Neural cell (in vitro differentiated cells): ENCODE measurements around the gene KIAA1958. TPM values are rescaled to one million over a fixed set of nuclear protein-coding genes. Genes with fewer than 3 reads are reported as not detected.

ENCODE experiments used
- H2AFZ ChIP-seq: fragments of 200-600, 300-800 bp; sonication (generic), shearing (Covaris generic); 2 replicates; pipeline ENCODE4 v1.6.0; 2014; ENCODE audit warnings: low read depth, mild to moderate bottlenecking, antibody characterized with exemption, low read length, moderate library complexity
- H3F3A ChIP-seq: fragments of 200-600 bp; shearing (Covaris generic); 2 replicates; pipeline ENCODE4 v1.6.1; 2016; ENCODE audit warnings: mild to moderate bottlenecking, moderate library complexity, mixed read lengths, antibody characterized with exemption, low read length; ENCODE audit not compliant: insufficient read depth, poor library complexity, severe bottlenecking
- H3K27ac ChIP-seq: fragments of 200-600, 300-800 bp; sonication (generic), shearing (Covaris generic); 2 replicates; pipeline ENCODE4 v1.5.1; 2014; ENCODE audit warnings: mild to moderate bottlenecking, low read length, moderate library complexity
- H3K27me3 ChIP-seq: fragments of 300-800, 200-600 bp; sonication (generic), shearing (Covaris generic); 2 replicates; pipeline ENCODE4 v1.6.0; 2014; ENCODE audit warnings: mild to moderate bottlenecking, low read depth, low read length, moderate library complexity; ENCODE audit not compliant: insufficient read depth
- H3K36me3 ChIP-seq: fragments of 300-800, 200-600 bp; sonication (generic), shearing (Covaris generic); 2 replicates; pipeline ENCODE4 v1.5.1; 2014; ENCODE audit warnings: mild to moderate bottlenecking, antibody characterized with exemption, low read length, moderate library complexity; ENCODE audit not compliant: insufficient read depth
- H3K4me2 ChIP-seq: fragments of 300-800, 200-600 bp; sonication (generic), shearing (Covaris generic); 2 replicates; pipeline ENCODE4 v1.6.0; 2014; ENCODE audit warnings: mild to moderate bottlenecking, low read length
- H3K4me3 ChIP-seq: fragments of 300-800, 200-600 bp; sonication (generic), shearing (Covaris generic); 2 replicates; pipeline ENCODE4 v1.5.1; 2014; ENCODE audit warnings: mild to moderate bottlenecking, low read length, moderate library complexity
- H3K79me2 ChIP-seq: fragments of 200-600 bp; shearing (Covaris generic); replicated peaks from 2 replicates; pipeline ENCODE4 v1.6.0; 2014; ENCODE audit warnings: mild to moderate bottlenecking, low read length, moderate library complexity; ENCODE audit not compliant: insufficient read depth
- H3K9ac ChIP-seq: fragments of 300-800, 200-600 bp; sonication (generic), shearing (Covaris generic); 2 replicates; pipeline ENCODE4 v1.6.1; 2016; ENCODE audit warnings: mild to moderate bottlenecking, low read length, mixed read lengths
- H3K9me2 ChIP-seq: fragments of 200-600 bp; shearing (Covaris generic); 2 replicates; pipeline ENCODE4 v1.6.1; 2016; ENCODE audit warnings: mild to moderate bottlenecking, low read length, mixed read lengths; ENCODE audit not compliant: insufficient read depth
- H3K9me3 ChIP-seq: fragments of 200-600, 300-800 bp; sonication (generic), shearing (Covaris generic); 2 replicates; pipeline ENCODE4 v1.6.1; 2016; ENCODE audit warnings: mild to moderate bottlenecking, mixed run types, low read length, moderate library complexity, mixed read lengths
- H4K20me1 ChIP-seq: fragments of 200-600 bp; shearing (Covaris generic); 2 replicates; pipeline ENCODE4 v1.6.1; 2016; ENCODE audit warnings: mild to moderate bottlenecking, mixed run types; ENCODE audit not compliant: insufficient read depth
- CTCF ChIP-seq: fragments of 450-650 bp; IDR thresholded peaks from 2 replicates; pipeline ENCODE4 v1.5.1; 2014; ENCODE audit warnings: antibody characterized with exemption, mild to moderate bottlenecking, moderate library complexity; ENCODE audit not compliant: poor library complexity, severe bottlenecking
- EP300 ChIP-seq: fragments of 450-650 bp; conservative IDR thresholded peaks from 2 replicates; pipeline ENCODE4 v1.6.1; 2014; ENCODE audit warnings: antibody characterized with exemption, mild to moderate bottlenecking, moderate library complexity; ENCODE audit not compliant: poor library complexity, severe bottlenecking
- EZH2 ChIP-seq: fragments of 200-600, 300-800 bp; shearing (Covaris generic), sonication (generic); IDR thresholded peaks from 2 replicates; pipeline ENCODE4 v1.6.1; 2014; ENCODE audit warnings: antibody characterized with exemption, low read length, borderline replicate concordance, mild to moderate bottlenecking; ENCODE audit not compliant: insufficient read depth, poor library complexity, severe bottlenecking
- MXI1 ChIP-seq: fragments of 450-650 bp; conservative IDR thresholded peaks from 2 replicates; pipeline ENCODE4 v1.6.1; 2014; ENCODE audit warnings: antibody characterized with exemption, mild to moderate bottlenecking; ENCODE audit not compliant: poor library complexity, severe bottlenecking
- POLR2AphosphoS5 ChIP-seq: IDR thresholded peaks from 2 replicates; pipeline ENCODE4 v1.6.1; 2012
- RAD21 ChIP-seq: fragments of 450-650 bp; conservative IDR thresholded peaks from 2 replicates; pipeline ENCODE4 v1.6.1; 2014; ENCODE audit warnings: antibody characterized with exemption, mild to moderate bottlenecking, moderate library complexity
- REST ChIP-seq: IDR thresholded peaks from 2 replicates; pipeline ENCODE4 v1.6.1; 2012; ENCODE audit warnings: borderline replicate concordance
- SMC3 ChIP-seq: fragments of 450-650 bp; conservative IDR thresholded peaks from 2 replicates; pipeline ENCODE4 v1.6.1; 2014; ENCODE audit warnings: antibody characterized with exemption, mild to moderate bottlenecking, moderate library complexity; ENCODE audit not compliant: poor library complexity
- TAF1 ChIP-seq: IDR thresholded peaks from 2 replicates; pipeline ENCODE4 v1.6.1; 2012; ENCODE audit warnings: low read depth
- polyA plus RNA-seq: library from polyadenylated mRNA; depleted of rRNA; stranded (reverse); fragments of >200 nt; gene quantifications from 2 replicates; pipeline ENCODE4 v1.2.3, GENCODE V29; 2014

KIAA1958 gene
- polyA plus RNA-seq, 1 donor from 2014 or later, result 8.4 TPM

- H3K9me2 ChIP-seq, result no peaks in the 10 kb centered on the region
- H4K20me1 ChIP-seq, result no peaks in the 10 kb centered on the region
- no peak overlapping the region for H3K4me2 ChIP-seq
Observed at GRCh38 chr9:112618385-112619009, 131.9 kb downstream of the KIAA1958 start.

GRCh38 chr9:112620388-112620787, 133.8 kb downstream of the KIAA1958 start:
- Histone ChIP-seq H3K36me3 (no peaks in the 10 kb centered on the region), H3K79me2 (no peaks in the 10 kb centered on the region), H3K9ac (no peak overlapping the region), H3K4me3 (no peak overlapping the region), H3K9me2 (no peaks in the 10 kb centered on the region), H3K9me3 (no peaks in the 10 kb centered on the region), H3K4me2 (no peak overlapping the region), H2AFZ (no peak overlapping the region), H4K20me1 (no peaks in the 10 kb centered on the region), H3F3A (no peaks in the 10 kb centered on the region), H3K27me3 (no peaks in the 10 kb centered on the region), H3K27ac (no peak overlapping the region)
- TF ChIP-seq SMC3 (no peak), EZH2 (no peak), RAD21 (no peak), EP300 (no peak), REST (no peak), TAF1 (no peak), POLR2AphosphoS5 (no peak), MXI1 (no peak)

More at GRCh38 chr9:112618385-112619009, 131.9 kb downstream of the KIAA1958 start:
- no peaks in the 10 kb centered on the region for H3K9me3 ChIP-seq
- H2AFZ ChIP-seq, result no peak overlapping the region
- H3F3A ChIP-seq, result no peaks in the 10 kb centered on the region
- H3K27ac ChIP-seq, result no peak overlapping the region
- no peak overlapping the region for H3K9ac ChIP-seq
- no peaks in the 10 kb centered on the region for H3K79me2 ChIP-seq
- no peak overlapping the region for H3K4me3 ChIP-seq
- TF ChIP-seq EZH2 (no peak), CTCF (no peak), RAD21 (no peak), EP300 (no peak)
- H3K27me3 ChIP-seq, result no peaks in the 10 kb centered on the region
- H3K36me3 ChIP-seq, result no peaks in the 10 kb centered on the region
